Activated T-cell treated with anti-CD3 and anti-CD28 coated beads, Interleukin-2, amount 50 U/mL, for 48 hours (primary cell): ENCODE measurements around the gene TANGO2.

ENCODE experiments used
- DNase-seq, 2 experiments: peaks; one replicate each; pipeline ENCODE4 v3.0.0-alpha.2; 2020

TANGO2 gene

DNA sequence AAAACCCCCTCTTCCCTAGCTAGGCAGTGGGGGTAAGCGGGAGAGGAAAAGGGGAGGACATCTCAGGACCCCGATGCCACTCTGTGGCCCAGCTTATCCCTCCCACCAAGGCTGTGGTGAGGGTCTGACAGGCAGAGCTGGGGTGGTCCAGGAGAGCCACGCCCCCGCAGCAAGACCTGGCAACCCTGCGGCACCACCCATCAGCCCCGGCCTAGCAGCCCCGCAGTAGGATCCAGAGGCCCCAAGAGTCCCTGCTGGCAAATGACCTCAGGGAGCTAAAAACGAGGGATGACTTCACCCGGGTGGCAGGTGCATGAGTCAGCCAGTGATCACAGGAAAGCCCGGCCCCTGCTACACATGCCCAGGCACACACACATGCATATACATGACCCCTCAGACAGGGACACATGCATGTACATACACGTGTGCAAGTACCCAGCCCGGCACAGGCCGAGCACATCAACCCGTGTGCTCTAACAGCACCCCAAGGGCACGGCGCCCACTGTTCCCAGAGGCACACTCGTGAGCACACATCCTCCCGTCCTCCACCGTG lies 36.6 kb upstream of the TANGO2 start:
- DNase-seq: no peak

DNA sequence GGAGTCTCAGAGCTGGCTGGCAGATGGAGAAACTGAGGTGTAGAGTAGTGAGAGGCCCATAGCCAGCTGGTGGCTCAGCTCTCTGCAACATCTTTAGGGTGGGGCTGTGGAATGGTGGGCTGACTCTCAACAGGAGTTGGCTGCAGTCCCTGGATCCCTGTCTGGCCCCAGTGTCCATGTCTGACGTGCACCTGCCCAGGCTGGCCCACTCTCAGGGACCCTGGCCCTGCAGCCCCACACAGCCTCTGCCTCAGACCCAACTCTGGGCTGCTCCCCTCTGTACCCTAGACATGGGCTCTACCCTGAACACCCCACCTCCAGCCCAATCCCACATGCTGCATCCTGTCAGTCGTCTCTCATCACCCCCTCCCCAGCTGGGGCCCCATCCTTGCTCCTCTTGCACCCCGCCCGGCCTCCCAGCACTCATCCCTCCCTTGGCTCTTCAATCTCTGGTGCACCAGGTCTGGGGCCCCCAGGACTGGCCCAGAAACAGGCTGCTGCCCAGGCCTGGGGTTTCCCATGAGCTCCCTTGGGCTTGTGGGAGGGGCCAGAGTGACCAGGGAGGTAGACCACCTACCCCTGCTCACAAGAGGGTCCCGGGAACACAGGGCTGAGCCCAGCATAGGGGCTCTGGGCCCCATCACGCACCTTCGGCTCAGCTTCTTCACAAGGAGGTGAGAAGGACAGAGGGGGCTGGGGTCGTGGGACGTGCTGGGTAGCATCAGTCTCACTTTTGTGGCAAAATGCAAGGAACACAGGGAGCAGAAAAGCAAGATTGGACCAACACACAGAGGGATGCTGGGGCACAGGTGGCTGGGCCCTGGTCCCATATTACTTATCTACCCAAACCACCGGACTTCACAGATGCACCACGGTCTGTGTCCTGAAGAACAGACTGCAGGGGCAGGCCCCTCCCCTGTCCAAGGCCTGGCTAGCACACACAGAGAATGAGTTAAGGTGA lies 35.8 kb upstream of the TANGO2 start:
- DNase-seq: no peak

DNA sequence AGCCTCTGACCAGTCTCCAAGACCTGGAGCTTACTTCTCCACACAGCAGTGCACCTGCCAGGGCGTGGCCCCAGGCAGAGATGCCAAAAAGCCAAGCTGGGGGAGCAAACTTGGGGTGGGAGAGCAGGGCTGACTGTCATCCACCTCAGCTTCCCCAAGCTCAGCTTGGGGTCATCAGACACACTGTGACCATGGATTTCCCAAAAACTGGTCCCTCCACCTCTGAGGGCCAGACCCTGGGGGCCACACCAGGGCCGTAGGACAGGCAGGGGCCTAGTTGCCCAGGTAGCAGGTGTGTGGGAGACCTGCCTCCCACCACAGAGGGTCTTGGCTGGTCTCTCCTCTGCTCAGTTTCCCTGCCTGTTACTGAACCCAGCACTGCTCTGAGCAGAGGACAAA lies 34.9 kb upstream of the TANGO2 start:
- no peak for DNase-seq

DNA sequence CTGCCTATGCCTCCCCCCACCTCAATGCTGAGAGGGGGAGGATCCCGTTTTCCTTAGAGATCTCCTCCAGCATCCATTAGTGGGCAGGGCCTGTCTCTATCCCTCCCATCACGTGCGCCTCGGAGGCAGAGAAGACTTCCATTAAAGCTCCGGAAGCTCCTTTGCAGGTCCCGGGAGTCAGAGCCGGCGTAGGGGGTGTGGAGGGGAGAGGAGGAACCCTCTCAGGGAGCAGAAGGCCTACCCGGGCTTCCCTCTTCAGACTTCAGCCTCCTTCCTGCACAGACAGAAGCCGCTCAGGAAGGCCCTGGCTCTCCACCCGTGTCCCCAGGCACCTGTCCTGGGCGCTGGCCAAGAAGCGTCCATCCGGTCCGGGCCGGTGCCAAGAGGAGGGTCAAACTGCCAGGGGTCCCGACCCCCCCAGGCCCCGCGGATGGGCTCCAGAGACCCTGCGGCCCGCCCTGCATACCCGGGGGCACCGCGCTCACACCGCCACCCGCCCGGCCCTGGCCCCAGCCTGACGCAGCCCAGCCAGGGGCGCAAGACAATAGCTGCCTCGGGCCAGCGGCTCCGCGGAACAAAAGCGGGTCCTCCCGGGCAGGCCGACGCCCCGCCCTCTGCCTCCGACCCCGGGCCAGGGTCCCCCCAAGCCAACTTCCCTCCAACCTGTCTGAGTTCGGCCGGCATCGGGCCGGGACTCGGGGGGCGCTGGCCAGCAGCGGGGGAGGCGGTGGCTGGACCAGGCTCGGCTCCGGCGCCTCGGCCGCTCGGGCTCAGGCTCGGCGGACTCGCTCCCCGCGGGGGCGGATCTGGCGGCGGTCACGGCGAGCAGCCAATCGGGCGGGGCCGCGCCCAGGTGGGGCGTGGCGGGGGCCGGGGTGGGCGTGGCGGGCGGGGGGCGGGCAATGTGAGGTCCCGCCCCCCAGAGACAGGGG lies 34.2 kb upstream of the TANGO2 start:
- peak; percentile 74 to 81 for DNase-seq

DNA sequence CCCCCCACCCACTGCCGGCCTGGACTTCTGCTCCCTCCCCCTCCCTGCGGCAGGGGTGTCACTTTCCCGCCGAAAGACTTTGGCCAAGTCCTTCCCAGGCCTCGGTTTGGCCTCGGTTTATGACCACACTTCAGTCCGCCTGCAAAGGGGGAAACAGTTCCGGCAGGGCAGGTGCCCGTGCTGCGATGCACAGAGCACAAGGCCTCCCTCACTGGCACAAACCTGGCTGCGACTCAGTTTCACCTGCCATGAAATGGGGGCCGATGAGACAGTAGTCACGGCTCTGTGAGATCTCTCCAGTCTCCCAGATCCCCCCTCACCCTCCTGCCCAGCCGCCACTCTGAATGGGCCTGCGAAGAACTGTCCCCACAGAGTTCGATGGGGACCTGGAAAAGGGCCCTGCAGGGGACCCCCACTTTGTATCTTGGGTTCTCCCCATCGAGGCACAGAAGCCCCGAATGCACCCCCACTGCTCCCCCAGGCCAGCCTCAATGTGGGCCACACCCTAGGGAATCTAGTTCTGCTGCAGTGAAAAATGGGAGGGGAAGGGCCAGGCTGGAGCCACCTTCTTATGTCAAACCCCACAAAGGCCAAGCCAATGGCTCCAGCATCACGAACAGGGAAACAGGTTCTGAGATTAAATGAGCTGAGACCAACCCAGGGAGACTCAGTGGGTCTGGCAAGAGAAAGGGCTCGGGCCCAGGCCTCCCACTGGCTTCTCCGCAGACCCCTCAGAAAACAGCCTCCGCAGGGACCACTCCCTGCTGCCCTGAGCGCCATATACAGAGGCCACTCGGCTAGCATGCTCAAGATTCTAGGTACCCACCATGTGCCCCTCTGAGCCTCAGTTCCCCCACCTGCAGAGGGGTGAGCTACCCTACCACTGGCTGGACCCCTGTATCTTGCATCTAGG lies 33.3 kb upstream of the TANGO2 start:
- DNase-seq: no peak

GRCh38 chr22:19988331-19988808 lies 32.5 kb upstream of the TANGO2 start:
- no peak for DNase-seq

DNA sequence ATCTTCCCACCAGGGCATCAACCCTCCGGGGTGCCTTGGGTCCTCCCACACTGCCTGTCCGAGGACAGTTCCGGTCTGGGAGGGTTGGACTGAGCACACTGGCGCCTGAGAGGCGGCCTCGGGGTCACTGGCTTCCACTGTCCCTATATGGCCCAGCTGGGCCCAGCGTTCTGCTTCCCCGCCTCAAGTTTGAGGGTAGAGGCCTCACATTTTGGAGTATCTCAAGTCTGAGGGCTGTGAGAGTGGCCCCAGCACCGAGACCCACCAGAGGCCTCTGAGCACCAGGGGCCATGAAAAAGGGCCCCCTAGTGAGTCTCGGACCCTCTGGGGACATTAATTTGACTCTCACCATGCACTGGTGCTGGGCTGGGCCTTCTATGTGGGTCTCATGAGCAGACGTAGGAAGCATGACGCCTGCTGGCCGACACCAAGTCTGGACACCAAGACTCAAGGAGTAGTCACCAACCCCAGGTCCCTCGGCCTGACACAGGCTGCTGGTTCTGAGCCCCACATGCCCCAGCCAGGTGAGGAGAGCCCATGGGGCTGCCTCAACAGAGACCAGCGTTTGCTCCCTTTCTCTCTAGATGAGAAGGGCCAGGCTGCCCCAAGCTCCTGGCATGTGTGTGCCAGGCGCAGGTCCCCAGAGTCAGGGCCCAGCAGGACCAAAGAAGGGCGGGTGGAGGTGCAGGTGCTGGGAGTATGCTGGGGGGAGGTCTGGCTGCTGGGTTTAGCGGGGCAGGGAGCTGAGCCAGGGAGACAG lies 31.8 kb upstream of the TANGO2 start:
- no peak for DNase-seq

- DNase-seq: no peak
Observed at GRCh38 chr22:19989725-19990067, 31.2 kb upstream of the TANGO2 start.

GRCh38 chr22:19990188-19990587 lies 30.7 kb upstream of the TANGO2 start:
- no peak for DNase-seq

DNA sequence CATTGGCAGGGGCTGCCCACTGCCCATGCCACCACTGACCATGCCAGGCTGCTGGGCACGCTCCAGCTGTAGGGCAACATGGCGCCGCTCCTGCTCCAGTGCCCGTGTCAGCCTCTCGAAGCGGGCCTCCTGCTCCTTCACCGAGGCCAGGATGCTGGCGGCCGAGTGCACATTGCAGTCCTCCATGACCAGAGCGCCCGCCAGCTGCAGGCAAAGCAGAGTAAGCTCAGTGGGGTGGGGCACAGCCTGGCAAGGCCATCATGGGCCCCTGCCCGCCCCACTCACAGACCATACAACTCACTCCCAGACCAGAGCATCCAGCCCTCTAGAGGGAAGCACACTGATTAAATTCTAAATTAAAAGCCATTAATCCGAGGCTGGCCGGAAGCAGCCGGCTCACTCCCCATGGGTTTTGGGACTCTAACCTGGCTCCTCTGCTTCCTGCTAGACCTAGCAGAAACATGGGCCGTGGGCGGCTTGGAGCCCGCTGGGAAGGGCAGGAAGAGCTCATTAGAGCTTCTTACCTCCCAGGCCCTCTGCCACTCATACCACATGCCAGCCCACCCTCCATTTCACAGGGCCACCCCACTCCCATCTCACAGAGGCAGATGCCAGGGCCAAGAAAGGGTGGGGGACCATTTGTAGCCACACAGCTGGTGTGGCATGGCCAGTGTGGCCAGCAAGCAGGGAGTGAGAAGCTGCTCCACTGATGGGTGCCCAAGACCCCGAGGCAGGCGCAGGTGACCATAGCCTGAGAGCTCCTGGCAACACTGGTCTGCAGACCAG lies 30.1 kb upstream of the TANGO2 start:
- no peak for DNase-seq

DNA sequence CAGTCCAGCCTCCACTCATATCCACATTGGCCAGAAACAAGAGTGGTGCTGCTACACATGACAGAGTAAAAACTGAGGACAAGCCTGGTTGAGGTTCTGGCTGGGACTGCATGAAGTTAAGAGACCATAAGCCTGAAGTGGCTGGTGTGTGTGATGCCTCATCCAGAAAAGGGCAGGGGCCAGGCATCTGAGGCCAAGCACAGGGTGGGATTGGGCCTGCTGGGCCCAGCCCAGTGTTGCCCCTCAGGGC lies 29.6 kb upstream of the TANGO2 start:
- DNase-seq: no peak

GRCh38 chr22:19991645-19992451 lies 29.1 kb upstream of the TANGO2 start:
- no peak for DNase-seq

DNA sequence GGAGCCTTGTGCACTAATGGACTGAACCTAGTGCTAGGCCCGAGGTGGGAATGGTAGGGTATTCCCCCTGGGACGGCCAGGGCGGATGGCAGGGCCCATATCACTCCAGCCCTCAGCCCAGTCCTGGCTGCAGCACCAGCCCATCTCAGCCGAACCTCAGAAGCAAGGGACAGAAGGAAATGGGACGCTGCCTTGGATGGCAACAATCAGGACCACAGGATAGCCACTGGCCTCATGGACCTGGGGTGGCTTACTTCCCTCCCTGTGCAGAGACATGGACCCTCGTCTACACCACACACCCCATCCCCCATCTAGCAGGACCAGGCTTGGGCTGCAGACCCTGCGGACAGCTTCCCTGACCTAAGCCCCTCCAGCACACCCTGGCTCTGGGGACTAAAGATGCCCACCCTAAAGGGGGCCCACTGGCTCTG lies 28.4 kb upstream of the TANGO2 start:
- DNase-seq: no peak

GRCh38 chr22:19992921-19993355 lies 28.0 kb upstream of the TANGO2 start:
- DNase-seq: no peak

GRCh38 chr22:19993926-19994325 lies 27.0 kb upstream of the TANGO2 start:
- no peak for DNase-seq

DNA sequence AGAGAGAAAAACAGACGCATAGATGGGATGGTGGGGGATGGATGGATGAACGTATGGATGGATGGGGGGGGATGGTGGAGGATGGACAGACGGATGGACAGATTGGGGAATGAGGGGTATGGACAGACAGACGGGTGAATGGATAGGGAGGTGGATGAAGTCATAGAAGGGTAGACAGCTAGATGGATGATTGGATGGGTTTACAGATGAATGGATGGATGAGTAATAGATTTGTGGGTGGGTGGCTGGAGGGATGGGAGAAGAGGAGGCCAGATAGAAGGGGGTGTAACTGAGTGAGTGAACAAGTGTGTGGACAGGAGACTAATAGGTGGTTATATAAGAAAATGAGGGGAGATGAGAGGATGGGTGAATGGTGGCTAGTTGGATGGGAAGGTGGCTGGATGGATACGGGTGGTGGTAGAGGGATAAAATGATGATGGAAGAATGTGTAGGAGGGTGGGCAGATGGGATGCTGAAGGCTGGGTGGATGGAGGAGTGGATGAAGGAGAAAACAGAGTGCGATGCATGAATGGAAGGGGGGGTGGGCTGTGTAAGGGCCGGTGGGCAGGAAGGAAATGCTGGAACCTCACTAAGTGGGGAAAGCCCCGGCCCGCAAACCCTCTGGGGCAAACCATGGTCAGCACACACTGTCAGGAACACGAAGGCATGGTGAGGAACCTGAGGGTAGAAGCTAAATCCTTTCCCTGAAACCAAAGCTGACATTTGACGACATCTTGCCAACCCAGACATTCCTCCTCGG lies 25.9 kb upstream of the TANGO2 start:
- no peak for DNase-seq

DNA sequence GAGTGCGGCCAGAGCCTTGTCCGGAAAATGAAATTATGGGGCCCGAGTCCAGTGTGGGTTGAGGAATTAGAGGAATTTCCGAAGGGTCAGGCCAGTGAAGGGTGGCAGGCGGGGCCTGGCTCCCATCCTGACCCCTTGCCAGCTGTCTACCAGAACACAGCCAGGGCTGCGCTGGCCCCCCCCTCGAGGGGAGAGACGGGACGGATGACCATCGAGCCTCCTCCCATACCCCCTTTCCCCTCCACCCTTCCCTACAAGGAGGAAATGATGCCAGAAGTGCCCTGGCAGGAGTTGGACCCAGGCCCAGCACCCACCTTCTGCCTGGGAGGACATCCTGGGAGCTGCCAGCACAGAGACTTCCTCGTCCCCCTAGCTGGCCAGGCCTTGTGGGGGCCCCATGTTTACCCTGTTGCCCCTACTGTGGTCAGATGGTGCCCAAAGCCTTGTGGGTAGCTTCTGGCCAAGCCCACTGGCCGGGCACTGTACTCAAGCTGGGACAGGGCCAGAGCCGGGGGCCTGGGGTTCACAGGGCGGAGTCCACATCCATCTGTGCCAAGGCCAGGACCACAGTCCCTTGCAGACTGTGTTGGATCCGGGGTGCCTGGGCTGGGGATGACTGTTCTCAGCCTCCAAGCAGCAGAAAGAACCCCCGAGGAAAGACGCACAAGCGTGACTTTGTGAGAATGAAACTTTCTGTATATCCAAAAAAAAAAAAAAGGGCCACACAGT lies 25.1 kb upstream of the TANGO2 start:
- DNase-seq: no peak

- no peak for DNase-seq
Observed at GRCh38 chr22:19996694-19997384, 24.1 kb upstream of the TANGO2 start.
